Activated T-helper 1 cell treated with anti-CD3 and anti-CD28 coated beads, Interleukin-12 subunit alpha, Interleukin-12 subunit beta, Interleukin-2, Interleukin-4 antibody, amounts not matched to agents 30 ng/mL and 10 ng/mL and 1 ng/mL, durations not matched to agents 14 hours and 24 hours and 36 hours (primary cell): ENCODE data around the gene COL18A1. TPM values are rescaled to one million over a fixed set of nuclear protein-coding genes. Genes with fewer than 3 reads are reported as not detected.

Experiments used
- DNase-seq: peaks from one replicate; pipeline ENCODE4 v3.0.0; 2021; ENCODE audit warnings: low spot score
- H3K27ac Mint-ChIP-seq: one replicate; pipeline ENCODE4 v1.8.0; 2021; ENCODE audit warnings: mild to moderate bottlenecking, mixed read lengths
- H3K27me3 Mint-ChIP-seq: one replicate; pipeline ENCODE4 v1.8.0; 2022; ENCODE audit warnings: mild to moderate bottlenecking, moderate library complexity, mixed read lengths; ENCODE audit not compliant: insufficient read depth
- H3K36me3 Mint-ChIP-seq: one replicate; pipeline ENCODE4 v1.8.0; 2021; ENCODE audit warnings: low read depth, mixed read lengths
- H3K4me1 Mint-ChIP-seq: one replicate; pipeline ENCODE4 v1.8.0; 2021; ENCODE audit warnings: low read depth, mixed read lengths
- H3K4me3 Mint-ChIP-seq: one replicate; pipeline ENCODE4 v1.8.0; 2021; ENCODE audit warnings: mild to moderate bottlenecking, moderate library complexity, mixed read lengths
- H3K9me3 Mint-ChIP-seq: one replicate; pipeline ENCODE4 v1.8.0; 2021; ENCODE audit warnings: mixed read lengths
- intact Hi-C: fragments of 100-400 bp; cut with micrococcal nuclease; formaldehyde crosslinking; loops from one replicate; pipeline ENCODE4 v1.15.1; 2024
- total RNA-seq: library from RNA; stranded (reverse); gene quantifications from 2 replicates; pipeline ENCODE4 v1.2.3, GENCODE V29; 2022

COL18A1 gene
- total RNA-seq, 1 donor from 2014 or later = 2.1 TPM

- peaks cover 29% of the 10 kb centered on the region for H3K4me1 Mint-ChIP-seq
- H3K36me3 Mint-ChIP-seq = peaks cover 6% of the 10 kb centered on the region
- DNase-seq = no peak
- no peaks in the 10 kb centered on the region for H3K9me3 Mint-ChIP-seq
- peak overlapping the region; percentile 35 for H3K4me3 Mint-ChIP-seq
- H3K27ac Mint-ChIP-seq = peak overlapping the region; percentile 92
- intact Hi-C loops = no loop called here
- no peaks in the 10 kb centered on the region for H3K27me3 Mint-ChIP-seq
Observed at GRCh38 chr21:45548711-45549491, 143.9 kb downstream of the COL18A1 start.

- Mint-ChIP-seq H3K9me3 (no peaks in the 10 kb centered on the region), H3K27me3 (no peaks in the 10 kb centered on the region), H3K4me3 (peak overlapping the region; percentile 74), H3K27ac (peak overlapping the region; percentile 100), H3K36me3 (peaks cover 6% of the 10 kb centered on the region), H3K4me1 (peaks cover 29% of the 10 kb centered on the region)
- no peak for DNase-seq
- intact Hi-C loops = loop anchor here (1.0 kb wide), 2 partner anchors 8 to 40 kb away; partner anchors contain the start of gene SLC19A1
Observed at GRCh38 chr21:45549626-45550463, 144.9 kb downstream of the COL18A1 start.

GRCh38 chr21:45550522-45551210 lies 145.7 kb downstream of the COL18A1 start:
- H3K9me3 Mint-ChIP-seq = no peaks in the 10 kb centered on the region
- DNase-seq = peak; percentile 53
- intact Hi-C loops = loop anchor here (1.0 kb wide), 5 partner anchors 8 to 268 kb away; partner anchors contain the start of gene SLC19A1

GRCh38 chr21:45551316-45551715 lies 146.4 kb downstream of the COL18A1 start:
- H3K4me1 Mint-ChIP-seq = peaks cover 29% of the 10 kb centered on the region
- peak overlapping the region; percentile 74 for H3K4me3 Mint-ChIP-seq
- peak; percentile 27 for DNase-seq
- intact Hi-C loops = loop anchor here (1.0 kb wide), 3 partner anchors 73 to 267 kb away; no protein-coding TSS in a partner anchor
- no peaks in the 10 kb centered on the region for H3K27me3 Mint-ChIP-seq
- no peaks in the 10 kb centered on the region for H3K9me3 Mint-ChIP-seq
- peaks cover 6% of the 10 kb centered on the region for H3K36me3 Mint-ChIP-seq
- H3K27ac Mint-ChIP-seq = peak overlapping the region; percentile 100

More at GRCh38 chr21:45550522-45551210, 145.7 kb downstream of the COL18A1 start:
- peaks cover 29% of the 10 kb centered on the region for H3K4me1 Mint-ChIP-seq
- H3K36me3 Mint-ChIP-seq = peaks cover 6% of the 10 kb centered on the region
- peak overlapping the region; percentile 100 for H3K27ac Mint-ChIP-seq
- peak overlapping the region; percentile 74 for H3K4me3 Mint-ChIP-seq
- no peaks in the 10 kb centered on the region for H3K27me3 Mint-ChIP-seq

- H3K4me1 Mint-ChIP-seq = peaks cover 29% of the 10 kb centered on the region
- peak overlapping the region; percentile 74 for H3K4me3 Mint-ChIP-seq
- DNase-seq = no peak
- no peaks in the 10 kb centered on the region for H3K27me3 Mint-ChIP-seq
- intact Hi-C loops = loop anchor here (1.0 kb wide), 3 partner anchors 74 to 266 kb away; no protein-coding TSS in a partner anchor
- H3K9me3 Mint-ChIP-seq = no peaks in the 10 kb centered on the region
- peak overlapping the region; percentile 100 for H3K27ac Mint-ChIP-seq
- H3K36me3 Mint-ChIP-seq = peaks cover 6% of the 10 kb centered on the region
Observed at GRCh38 chr21:45551783-45552695, 147.1 kb downstream of the COL18A1 start.

- peaks cover 29% of the 10 kb centered on the region for H3K4me1 Mint-ChIP-seq
- peaks cover 3% of the 10 kb centered on the region for H3K36me3 Mint-ChIP-seq
- peak overlapping the region; percentile 11 for H3K4me3 Mint-ChIP-seq
- H3K27ac Mint-ChIP-seq = peak overlapping the region; percentile 63
- no peak for DNase-seq
- H3K9me3 Mint-ChIP-seq = no peaks in the 10 kb centered on the region
- intact Hi-C loops = no loop called here
- no peaks in the 10 kb centered on the region for H3K27me3 Mint-ChIP-seq
Observed at GRCh38 chr21:45552696-45553391, 147.9 kb downstream of the COL18A1 start.

GRCh38 chr21:45554477-45555175 lies 149.7 kb downstream of the COL18A1 start:
- Mint-ChIP-seq H3K27me3 (peaks cover 3% of the 10 kb centered on the region), H3K4me1 (peaks cover 22% of the 10 kb centered on the region), H3K36me3 (peaks cover 3% of the 10 kb centered on the region), H3K27ac (peak overlapping the region; percentile 93), H3K4me3 (peak overlapping the region; percentile 91), H3K9me3 (no peaks in the 10 kb centered on the region)
- peak; percentile 88 for DNase-seq
- intact Hi-C loops = loop anchor here (1.0 kb wide), 2 partner anchors 38 to 89 kb away; partner anchors contain the start of gene PCBP3

- H3K27me3 Mint-ChIP-seq = peaks cover 3% of the 10 kb centered on the region
- peaks cover 20% of the 10 kb centered on the region for H3K4me1 Mint-ChIP-seq
Observed at GRCh38 chr21:45555251-45555556, 150.2 kb downstream of the COL18A1 start.

GRCh38 chr21:45555557-45556301 lies 150.8 kb downstream of the COL18A1 start:
- Mint-ChIP-seq H3K9me3 (no peaks in the 10 kb centered on the region), H3K4me3 (peak overlapping the region; percentile 22), H3K4me1 (peaks cover 15% of the 10 kb centered on the region), H3K27ac (peak overlapping the region; percentile 23), H3K36me3 (peaks cover 3% of the 10 kb centered on the region), H3K27me3 (peaks cover 6% of the 10 kb centered on the region)
- peak; percentile 42 for DNase-seq
- intact Hi-C loops = loop anchor here (1.0 kb wide), 2 partner anchors 41 to 265 kb away; no protein-coding TSS in a partner anchor

More at GRCh38 chr21:45555251-45555556, 150.2 kb downstream of the COL18A1 start:
- intact Hi-C loops = no loop called here
- Mint-ChIP-seq H3K9me3 (no peaks in the 10 kb centered on the region), H3K27ac (no peak overlapping the region), H3K36me3 (peaks cover 3% of the 10 kb centered on the region), H3K4me3 (no peak overlapping the region)
- no peak for DNase-seq

GRCh38 chr21:45556302-45556644 lies 151.3 kb downstream of the COL18A1 start:
- H3K27ac Mint-ChIP-seq = peak overlapping the region; percentile 23

More at GRCh38 chr21:45556302-45556644, 151.3 kb downstream of the COL18A1 start:
- Mint-ChIP-seq H3K9me3 (no peaks in the 10 kb centered on the region), H3K27me3 (peaks cover 9% of the 10 kb centered on the region), H3K4me1 (peaks cover 9% of the 10 kb centered on the region), H3K36me3 (peaks cover 3% of the 10 kb centered on the region), H3K4me3 (no peak overlapping the region)
- intact Hi-C loops = loop anchor here (1.0 kb wide), 2 partner anchors 40 to 264 kb away; no protein-coding TSS in a partner anchor
- DNase-seq = no peak
